Measurements from ENCODE around the gene CHCHD4. TPM values are rescaled to one million over a fixed set of nuclear protein-coding genes. Genes with fewer than 3 reads are reported as not detected.

CHCHD4 gene
- total RNA-seq, 1 donor from 2014 or later: 9.2 TPM

DNA sequence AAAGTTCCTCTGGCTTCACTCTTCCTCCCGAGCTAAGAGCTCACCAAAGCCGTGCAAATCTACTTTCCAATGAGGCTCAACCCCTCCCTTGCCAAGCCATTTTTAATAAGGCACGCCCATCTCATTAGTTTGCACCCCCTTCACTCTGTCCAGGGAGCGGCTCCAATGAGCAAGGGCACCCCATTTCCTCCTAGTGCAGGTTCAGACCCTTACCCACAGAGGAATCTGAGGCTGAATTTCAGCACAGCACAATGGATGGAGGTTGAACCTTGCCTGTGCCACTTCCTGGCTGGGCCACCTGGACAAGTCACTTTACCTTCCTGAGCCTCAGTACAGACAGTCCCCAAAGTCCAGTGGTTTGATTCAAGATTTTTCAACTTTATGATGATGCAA, 28.3 kb upstream of the CHCHD4 start:
- Histone ChIP-seq H3K27ac (no peak overlapping the region), H3K4me3 (no peak overlapping the region), H3K27me3 (no peaks in the 10 kb centered on the region), H3K79me2 (ENCODE audit: low read depth) (no peaks in the 10 kb centered on the region), H3K4me2 (no peak overlapping the region), H3K9ac (no peak overlapping the region), H3K4me1 (no peaks in the 10 kb centered on the region), H4K20me1 (ENCODE audit: low read depth) (peaks cover 4% of the 10 kb centered on the region), H3F3A (ENCODE audit: low read depth) (no peaks in the 10 kb centered on the region), H3K36me3 (no peaks in the 10 kb centered on the region), H3K9me3 (ENCODE audit: low read depth) (no peaks in the 10 kb centered on the region), H2AFZ (replicated peaks) (no peak overlapping the region)
- no peak for DNase-seq (ENCODE audit: low spot score)
- Mint-ChIP-seq H3K4me1 (no peaks in the 10 kb centered on the region), H3K27me3 (ENCODE audit: insufficient read depth, low read depth) (peaks cover 4% of the 10 kb centered on the region), H3K4me3 (no peak overlapping the region), H3K27ac (no peak overlapping the region), H3K36me3 (peaks cover 32% of the 10 kb centered on the region), H3K9me3 (no peaks in the 10 kb centered on the region)
- TF ChIP-seq, protein P1, sequence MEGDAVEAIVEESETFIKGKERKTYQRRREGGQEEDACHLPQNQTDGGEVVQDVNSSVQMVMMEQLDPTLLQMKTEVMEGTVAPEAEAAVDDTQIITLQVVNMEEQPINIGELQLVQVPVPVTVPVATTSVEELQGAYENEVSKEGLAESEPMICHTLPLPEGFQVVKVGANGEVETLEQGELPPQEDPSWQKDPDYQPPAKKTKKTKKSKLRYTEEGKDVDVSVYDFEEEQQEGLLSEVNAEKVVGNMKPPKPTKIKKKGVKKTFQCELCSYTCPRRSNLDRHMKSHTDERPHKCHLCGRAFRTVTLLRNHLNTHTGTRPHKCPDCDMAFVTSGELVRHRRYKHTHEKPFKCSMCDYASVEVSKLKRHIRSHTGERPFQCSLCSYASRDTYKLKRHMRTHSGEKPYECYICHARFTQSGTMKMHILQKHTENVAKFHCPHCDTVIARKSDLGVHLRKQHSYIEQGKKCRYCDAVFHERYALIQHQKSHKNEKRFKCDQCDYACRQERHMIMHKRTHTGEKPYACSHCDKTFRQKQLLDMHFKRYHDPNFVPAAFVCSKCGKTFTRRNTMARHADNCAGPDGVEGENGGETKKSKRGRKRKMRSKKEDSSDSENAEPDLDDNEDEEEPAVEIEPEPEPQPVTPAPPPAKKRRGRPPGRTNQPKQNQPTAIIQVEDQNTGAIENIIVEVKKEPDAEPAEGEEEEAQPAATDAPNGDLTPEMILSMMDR (IDR thresholded peaks at IDR 0.05): no peak
- TF ChIP-seq EZH2phosphoT487 (IDR thresholded peaks at IDR 0.05) (no peak), EZH2 (IDR thresholded peaks at IDR 0.05) (no peak)

DNA sequence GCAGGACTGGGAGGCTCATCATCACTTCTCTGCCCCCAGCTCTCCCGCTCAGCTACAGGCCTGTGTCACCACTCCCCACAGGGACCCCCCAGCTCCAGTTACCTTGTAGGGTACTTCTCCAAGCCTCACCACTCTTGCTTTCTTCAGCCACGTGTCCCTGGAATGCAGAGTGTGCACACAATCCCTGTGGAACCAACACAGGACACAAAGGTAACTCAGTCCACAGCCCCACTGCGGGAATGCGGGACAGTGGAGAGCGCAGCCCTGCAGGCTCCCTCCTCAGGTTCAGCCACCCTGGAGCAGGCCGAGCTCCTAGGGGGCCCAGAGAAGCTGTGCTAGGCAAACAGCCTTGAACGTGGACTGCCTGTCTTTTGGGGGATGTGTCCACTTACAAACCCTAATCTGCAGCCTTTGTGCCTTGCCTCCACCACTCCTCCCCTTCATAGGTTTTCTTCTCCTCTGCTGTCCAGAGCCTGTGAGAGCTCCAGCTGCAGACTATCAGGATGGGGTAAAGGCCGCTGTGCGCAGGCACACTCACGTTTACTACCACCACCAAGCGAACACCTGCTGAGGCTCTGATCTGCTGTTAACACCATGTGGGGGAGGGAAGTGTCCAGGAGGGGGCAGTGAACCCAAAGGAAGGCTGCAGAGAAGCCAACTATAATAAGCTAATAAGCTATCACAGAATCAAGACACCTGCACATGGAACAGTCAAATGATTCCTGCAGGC, 27.7 kb upstream of the CHCHD4 start:
- Histone ChIP-seq H3F3A (ENCODE audit: low read depth) (no peaks in the 10 kb centered on the region), H3K9me3 (ENCODE audit: low read depth) (no peaks in the 10 kb centered on the region), H3K27me3 (no peaks in the 10 kb centered on the region), H3K36me3 (no peaks in the 10 kb centered on the region), H3K27ac (no peak overlapping the region), H3K79me2 (ENCODE audit: low read depth) (no peaks in the 10 kb centered on the region), H2AFZ (replicated peaks) (no peak overlapping the region), H3K4me3 (no peak overlapping the region), H3K4me1 (no peaks in the 10 kb centered on the region), H3K9ac (no peak overlapping the region), H4K20me1 (ENCODE audit: low read depth) (peaks cover 4% of the 10 kb centered on the region), H3K4me2 (no peak overlapping the region)
- H3K4me3 Mint-ChIP-seq: no peak overlapping the region
- H3K9me3 Mint-ChIP-seq: no peaks in the 10 kb centered on the region
- no peaks in the 10 kb centered on the region for H3K4me1 Mint-ChIP-seq
- H3K36me3 Mint-ChIP-seq: peaks cover 31% of the 10 kb centered on the region
- TF ChIP-seq, protein P1 (IDR thresholded peaks at IDR 0.05): peak; percentile 25
- no peak for TF ChIP-seq EZH2 (IDR thresholded peaks at IDR 0.05)
- H3K27me3 Mint-ChIP-seq (ENCODE audit: insufficient read depth, low read depth): peaks cover 4% of the 10 kb centered on the region
- no peak overlapping the region for H3K27ac Mint-ChIP-seq
- peak; percentile 15 for DNase-seq (ENCODE audit: low spot score)

DNA sequence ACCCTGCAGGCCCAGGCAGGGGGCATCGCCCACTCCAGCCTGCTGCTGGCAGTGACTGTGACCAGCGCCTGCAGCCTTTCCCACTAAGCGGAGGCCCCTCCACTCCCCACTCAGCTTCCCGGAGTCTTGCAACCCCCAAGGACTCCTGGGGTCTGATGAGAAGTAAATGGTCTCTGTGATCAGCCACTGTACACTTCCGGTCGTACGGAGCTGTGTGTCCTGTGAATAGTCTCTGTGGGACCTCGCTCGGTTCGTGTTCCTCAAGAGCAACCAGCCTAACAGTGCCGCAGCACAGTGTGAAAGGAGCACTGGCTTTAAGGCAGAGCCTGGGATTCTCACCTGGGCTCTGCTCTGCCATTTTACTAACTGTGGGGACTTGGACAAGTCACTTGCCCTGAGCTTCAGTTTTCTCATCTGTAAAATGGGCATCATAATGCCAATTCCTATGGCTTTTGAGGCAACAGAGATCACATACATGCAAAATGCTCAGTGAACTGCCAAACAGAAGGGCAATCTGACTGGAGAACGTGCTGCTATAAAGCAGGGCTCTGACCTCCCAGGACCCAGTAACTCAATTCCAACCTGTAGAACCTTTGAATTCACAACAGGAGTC, 26.9 kb upstream of the CHCHD4 start:
- no peak overlapping the region for H3K9ac ChIP-seq
- no peak overlapping the region for H2AFZ ChIP-seq (replicated peaks)
- TF ChIP-seq EZH2phosphoT487 (IDR thresholded peaks at IDR 0.05) (no peak), EZH2 (IDR thresholded peaks at IDR 0.05) (no peak)
- TF ChIP-seq, protein P1 (IDR thresholded peaks at IDR 0.05): no peak
- H3K4me3 Mint-ChIP-seq: no peak overlapping the region
- no peaks in the 10 kb centered on the region for H3K27me3 ChIP-seq
- H3K4me3 ChIP-seq: no peak overlapping the region
- H3K36me3 Mint-ChIP-seq: peaks cover 31% of the 10 kb centered on the region
- H3K36me3 ChIP-seq: no peaks in the 10 kb centered on the region
- DNase-seq (ENCODE audit: low spot score): no peak
- H3F3A ChIP-seq (ENCODE audit: low read depth): no peaks in the 10 kb centered on the region
- no peaks in the 10 kb centered on the region for H3K9me3 ChIP-seq (ENCODE audit: low read depth)
- H3K27me3 Mint-ChIP-seq (ENCODE audit: insufficient read depth, low read depth): peaks cover 4% of the 10 kb centered on the region
- no peaks in the 10 kb centered on the region for H3K79me2 ChIP-seq (ENCODE audit: low read depth)
- no peak overlapping the region for H3K4me2 ChIP-seq
- no peak overlapping the region for H3K27ac ChIP-seq
- H3K27ac Mint-ChIP-seq: no peak overlapping the region
- no peaks in the 10 kb centered on the region for H3K9me3 Mint-ChIP-seq
- H3K4me1 Mint-ChIP-seq: no peaks in the 10 kb centered on the region
- H3K4me1 ChIP-seq: no peaks in the 10 kb centered on the region
- peaks cover 4% of the 10 kb centered on the region for H4K20me1 ChIP-seq (ENCODE audit: low read depth)
